HG03095 (cell line): ENCODE data around the gene STARD10.
"Not testable (repeated sequence)": the region's sequence is repeated elsewhere in the genome, so short reads cannot be mapped to it uniquely, and the experiment has no call there.

Experiments
- ATAC-seq: cut with Tn5 transposase; IDR thresholded peaks from one replicate; pipeline ENCODE4 v1.9.1; 2021; ENCODE audit warnings: moderate library complexity; ENCODE audit not compliant: unreplicated experiment

Gene STARD10, protein sequence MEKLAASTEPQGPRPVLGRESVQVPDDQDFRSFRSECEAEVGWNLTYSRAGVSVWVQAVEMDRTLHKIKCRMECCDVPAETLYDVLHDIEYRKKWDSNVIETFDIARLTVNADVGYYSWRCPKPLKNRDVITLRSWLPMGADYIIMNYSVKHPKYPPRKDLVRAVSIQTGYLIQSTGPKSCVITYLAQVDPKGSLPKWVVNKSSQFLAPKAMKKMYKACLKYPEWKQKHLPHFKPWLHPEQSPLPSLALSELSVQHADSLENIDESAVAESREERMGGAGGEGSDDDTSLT

DNA sequence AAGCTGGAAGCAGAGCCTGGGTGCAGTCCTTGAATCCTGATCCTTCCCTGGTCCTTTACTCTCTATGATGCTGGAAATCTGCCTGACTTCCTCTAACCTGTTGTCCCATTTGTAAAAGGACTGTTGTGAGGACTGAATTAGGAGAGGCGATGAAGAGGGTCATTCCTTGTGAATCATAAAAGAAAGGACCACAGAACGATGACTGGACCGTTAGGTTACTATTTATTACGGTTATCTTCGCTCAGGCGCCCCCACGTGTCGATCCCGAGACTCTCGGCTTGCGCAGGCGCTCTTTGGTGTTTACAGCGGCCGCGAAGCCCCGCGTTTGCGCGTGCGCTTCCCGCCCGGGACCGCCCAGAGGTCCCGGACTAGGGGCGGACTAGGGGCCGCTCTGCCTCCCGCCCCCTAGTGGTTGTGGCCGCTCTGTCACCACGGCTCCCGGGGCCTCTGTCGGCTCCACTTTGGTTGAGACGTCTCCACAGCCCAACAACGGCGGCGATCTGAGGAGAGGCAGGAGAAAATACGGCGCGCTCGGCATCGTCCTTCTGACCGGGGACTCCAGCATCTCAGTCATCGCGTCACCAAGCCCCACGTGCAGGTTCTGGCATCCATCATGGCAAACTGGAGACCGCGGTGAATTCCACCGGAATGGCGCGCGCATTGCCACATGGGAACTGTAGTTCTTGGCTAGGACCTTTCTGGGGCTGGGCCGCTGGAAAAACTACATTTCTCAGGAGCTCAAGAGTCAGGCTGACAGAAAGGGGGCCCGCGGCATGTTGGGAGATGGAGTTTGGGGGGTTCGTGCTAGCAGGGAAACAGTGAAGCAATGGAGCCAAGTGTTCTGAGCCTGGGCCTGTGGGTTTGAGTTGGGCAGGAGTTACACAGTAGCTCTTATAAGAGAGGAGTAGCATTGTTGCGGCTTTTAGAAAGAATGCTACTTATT lies at the start of gene STARD10:
Gene STARD10 (minus strand): TSS at position 623 of the 943 bp plus-strand sequence. CDS start 12,866 bp downstream, outside the sequence.
- ATAC-seq: peak; percentile 77

DNA sequence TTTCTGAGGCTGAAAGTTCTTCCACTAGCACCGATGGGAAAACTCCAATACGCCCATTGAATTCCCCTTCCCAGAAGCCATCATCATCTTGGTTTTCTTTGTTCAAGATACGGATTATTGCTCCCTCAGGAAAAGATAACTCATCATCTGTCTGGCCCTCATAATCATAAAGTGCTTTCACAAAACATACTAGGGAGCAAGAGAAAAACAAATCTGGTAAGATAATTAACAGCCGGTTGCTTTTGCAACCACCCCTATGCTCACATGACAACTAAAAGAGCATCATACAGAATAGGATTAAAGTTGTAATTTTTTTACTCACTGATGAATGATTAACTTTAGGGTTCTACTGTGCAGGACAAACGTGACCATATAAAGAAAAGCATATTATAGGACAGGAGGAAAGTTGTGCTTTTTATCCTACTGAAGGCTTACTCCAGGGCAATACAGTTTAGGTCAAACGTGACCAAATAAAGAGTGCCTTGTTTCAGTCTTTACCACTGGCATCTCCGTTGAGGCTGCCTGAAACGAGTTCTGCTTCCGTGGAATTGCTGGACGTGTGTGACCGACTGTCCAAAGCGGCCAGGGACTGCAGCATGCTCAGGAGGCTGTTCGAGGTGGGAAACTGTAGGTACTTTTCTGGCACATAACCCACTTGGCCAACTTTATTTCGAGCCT lies 48.9 kb upstream of the STARD10 start:
- ATAC-seq: no peak

DNA sequence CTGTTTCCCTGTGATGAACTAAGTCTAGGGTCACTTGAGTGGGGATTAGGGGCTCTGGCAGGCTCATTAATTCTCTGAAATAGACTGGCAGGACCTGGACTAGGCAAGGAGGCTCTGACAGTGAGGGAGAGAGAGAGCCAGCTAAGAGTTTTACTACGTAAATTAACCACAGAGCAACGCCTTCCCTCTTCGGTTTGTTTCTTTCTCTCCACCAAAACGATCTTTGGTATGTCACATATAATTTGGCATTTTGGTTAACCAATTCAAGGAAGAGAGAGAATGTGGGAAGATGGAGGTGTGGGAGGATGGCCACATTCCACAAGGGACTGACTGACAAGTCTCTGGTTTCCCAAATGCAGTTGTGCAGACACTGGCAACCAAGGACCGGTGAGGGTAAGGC lies 48.3 kb upstream of the STARD10 start:
- no peak for ATAC-seq

DNA sequence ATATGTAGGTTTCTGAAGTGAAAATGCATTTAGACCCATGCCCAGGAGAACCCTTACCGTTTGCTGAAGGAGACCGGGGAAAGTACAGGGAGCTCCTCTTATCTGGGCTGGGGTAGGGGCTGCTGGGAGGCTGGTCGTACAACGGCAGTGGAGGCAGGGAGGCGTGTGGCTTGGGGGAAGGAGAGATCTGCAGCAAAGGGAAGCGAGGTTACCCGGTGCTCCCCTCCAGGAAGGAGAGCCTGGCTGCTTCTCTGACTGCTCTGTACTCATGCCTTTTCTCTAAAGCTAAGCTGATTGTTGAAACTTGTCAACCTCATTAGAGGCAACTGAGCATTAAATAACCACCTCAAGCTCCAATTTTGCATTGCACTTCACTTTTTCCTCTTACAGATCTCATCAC lies 47.5 kb upstream of the STARD10 start:
- ATAC-seq: no peak

DNA sequence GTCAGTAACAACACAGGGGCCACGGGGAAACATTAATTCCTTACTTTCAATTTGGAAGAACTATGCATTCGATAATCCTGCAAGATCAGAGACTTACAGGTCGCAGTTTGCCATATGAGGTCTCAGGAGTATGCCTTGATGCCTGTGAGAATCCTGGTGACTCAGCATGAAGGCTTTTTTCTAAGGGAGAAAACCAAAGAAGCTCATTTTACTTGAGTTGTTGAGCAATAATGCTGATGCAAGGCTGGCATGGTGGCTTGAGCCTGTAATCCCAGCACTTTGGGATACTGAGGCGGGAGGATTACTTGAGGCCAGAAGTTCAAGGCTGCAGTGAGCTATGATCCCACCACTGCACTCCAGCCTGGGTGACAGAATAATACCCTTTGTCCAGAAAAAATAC lies 46.9 kb upstream of the STARD10 start:
- ATAC-seq: no peak

DNA sequence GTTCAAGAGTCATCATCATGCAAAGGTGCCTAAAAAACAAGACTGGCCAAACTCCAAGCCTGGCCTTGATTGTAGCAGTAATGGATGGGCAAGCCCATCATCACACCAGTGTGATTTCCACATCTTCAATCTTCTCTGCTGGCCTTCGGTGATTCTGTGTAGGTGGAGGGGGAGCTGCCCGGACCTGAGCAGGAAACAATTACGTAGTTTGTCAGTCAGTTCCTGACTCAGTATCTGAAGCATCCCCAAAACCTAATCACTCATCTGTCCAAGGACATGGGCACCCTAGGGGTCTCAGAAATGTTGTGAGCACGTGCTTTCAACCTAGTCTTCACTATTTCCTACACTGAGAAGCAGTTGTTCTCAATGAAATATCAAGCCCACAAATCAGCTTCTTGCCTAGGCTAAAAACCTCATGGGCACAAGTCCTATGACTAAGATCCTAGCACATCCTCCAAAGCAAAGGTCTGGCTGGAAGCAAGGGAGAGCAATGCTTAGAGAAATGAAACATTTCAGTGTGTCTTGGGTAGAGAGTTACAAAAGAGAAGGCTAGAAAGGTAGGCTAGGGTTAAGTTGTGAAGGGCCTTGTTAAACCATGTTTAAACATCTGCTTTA lies 45.0 kb upstream of the STARD10 start:
- ATAC-seq: no peak

DNA sequence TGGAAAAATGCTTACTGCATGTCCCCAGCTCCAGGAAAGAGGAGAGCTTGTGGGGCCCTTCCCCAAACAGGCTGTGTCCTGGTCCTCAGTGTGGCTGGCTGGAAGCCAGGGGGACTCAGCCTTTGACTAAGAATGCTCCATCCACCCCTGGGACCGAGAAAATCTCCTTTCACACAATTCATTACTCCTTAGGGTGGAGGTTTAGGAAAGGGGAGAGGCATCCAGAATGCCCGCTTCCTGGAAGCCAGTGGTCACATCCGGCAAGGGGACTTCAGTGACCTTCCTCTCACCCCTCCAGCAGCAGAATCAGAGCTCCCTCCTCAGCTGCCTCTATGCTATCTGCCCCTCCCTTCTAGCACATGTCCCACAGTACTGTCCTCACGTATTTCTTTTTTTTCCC lies 42.3 kb upstream of the STARD10 start:
- no peak for ATAC-seq

DNA sequence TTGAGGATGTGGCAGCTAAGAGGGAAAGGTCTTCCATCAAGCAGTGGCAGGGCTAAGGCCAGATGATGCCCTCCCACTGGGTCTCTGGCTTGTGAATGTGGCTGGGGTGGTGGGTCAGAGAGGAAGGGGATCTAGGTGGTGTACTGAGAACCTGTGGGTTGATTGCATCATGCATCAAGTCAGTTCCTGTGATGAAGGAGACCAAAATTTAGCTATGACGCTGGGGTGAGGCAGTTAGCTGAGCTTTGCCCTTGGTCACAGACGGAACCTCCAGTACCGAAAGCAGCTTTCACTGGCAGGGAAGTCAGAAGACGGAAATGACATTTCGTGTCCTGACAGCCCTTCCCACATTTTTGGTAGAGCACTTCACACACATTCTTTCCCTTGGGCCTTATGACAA lies 41.1 kb upstream of the STARD10 start:
- no peak for ATAC-seq

DNA sequence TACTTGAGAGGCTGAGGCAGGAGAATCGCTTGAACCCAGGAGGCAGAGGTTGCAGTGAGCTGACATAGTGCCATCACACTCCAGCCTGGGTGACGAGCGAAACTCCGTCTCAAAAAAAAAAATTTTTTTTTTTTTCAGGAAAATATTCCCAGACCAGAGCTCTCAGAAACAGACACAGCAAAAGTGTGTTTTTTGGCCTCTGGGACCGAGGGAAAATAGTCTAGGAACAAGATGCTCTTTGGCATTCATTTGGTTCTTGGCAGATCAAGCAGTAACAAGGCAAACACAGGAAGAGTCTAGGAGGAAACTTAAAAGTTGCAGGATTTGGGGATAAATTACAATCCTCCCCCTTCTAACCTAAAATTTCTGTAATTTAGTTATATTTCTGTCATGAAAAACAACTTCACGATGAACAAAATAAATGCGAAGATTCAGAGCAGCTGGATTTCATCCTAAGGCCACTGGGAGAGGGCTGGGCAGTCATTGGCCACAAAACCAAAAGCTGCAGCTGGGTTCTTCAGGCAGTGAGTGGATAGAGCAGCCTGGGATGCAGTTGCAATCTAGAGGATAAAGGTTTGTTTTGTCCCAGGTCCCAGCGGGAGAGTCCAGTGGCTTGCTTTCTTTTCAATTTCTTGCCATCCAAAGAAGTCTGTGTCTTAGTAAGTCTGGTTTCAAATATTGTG lies 40.1 kb upstream of the STARD10 start:
- no peak for ATAC-seq

DNA sequence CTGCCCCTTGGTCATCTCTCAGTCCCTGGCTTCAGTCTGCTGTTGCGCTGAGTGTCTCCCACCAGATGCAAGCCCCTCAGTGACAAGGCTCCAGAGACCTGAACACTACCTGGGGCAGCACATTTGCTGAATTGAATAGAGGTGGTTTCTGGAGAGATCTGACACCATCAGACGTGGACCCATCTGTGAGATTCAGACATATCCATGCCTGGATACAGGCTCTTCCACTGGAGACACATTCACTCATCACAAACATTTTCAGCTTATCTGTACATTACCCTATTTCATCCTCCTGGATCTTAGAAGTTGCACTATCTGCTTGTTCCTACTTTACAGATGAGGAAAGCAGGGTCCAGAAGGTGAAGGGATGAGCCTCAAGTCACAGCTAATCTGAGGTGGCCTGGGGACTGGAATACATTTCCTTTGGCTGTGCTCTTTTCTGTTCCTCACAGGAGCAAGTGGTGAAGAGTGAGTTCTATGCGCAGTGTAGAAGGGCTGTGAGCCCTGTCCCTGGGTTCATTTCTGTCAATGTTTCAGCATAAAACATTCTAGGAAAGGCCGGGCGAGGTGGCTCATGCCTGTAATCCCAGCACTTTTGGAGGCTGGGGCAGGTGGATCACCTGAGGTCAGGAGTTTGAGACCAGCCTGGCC lies 39.4 kb upstream of the STARD10 start:
- ATAC-seq: no peak

DNA sequence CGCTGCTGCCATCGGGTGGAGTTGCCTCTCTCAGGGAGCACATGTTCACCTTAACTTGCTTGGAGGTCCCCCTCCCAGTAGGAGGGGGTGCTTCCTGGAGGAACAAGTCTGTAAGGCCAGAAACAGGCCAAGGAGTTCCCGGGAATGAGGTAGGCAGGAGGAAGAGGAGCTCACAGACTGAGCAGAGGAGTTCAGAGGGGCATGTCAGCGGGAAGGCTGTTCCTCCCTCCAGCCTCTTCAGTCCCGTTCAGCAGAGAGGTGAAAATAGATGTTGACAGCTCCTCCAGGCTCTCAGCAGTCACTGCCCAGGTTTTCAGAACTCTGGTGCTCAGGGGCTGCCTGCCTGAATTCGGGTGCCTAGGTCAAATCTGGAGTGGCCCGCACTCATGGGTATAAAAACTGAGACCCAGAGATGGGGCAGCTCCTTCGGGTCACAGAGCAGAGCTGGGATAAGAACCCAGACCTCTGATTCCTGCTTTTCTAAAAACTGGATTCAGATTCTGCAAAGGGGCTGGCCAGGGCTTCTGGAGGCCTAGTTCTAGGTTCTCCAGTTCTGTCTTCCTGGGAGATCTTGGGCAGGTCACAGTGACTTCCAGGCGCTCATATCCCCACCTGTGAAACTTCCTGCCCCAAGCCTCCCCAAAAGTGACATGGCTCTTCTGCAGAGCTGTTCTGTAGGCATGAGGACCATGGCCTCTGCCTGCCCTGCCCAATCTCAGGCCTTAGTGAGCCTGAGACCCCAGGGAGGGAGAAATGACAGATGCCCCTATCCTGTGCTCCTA lies 38.6 kb upstream of the STARD10 start:
- no peak for ATAC-seq

DNA sequence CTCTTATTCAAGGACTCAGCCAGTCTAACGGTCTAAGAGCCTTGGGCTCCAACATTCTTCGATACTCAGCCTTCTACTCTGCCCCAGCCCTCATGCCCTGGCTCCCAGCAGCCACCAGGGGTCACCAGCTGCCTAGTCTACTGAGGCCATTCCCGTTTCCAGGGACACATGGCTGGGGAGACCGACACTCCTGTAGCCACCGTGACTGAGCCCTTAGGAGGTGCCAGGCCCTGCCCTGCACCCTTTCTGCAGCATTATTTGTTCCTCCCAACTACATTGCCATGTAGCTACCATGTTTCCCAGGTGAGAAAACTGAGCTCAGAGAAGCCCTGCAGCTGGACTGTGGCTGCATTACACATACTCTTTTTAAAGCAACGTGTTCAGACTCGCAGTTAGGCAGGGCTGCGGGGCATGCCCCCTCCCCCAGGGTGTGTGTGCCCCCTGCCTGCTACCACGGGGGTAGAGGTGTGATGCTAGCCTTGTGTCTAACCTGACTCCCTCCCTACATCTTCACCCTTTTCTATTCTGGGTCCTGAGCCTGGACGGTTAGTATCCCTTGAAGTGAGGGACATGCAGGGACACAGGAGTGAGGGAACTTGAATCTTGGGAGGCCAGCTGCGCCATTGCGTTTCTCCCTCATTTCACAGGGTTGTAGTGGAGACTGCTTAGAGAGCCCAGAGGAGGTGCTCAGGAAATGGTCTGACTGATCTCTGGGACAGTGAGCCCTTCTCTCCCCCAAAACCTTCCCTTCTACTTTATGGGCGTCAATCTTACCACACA lies 37.9 kb upstream of the STARD10 start:
- ATAC-seq: no peak

DNA sequence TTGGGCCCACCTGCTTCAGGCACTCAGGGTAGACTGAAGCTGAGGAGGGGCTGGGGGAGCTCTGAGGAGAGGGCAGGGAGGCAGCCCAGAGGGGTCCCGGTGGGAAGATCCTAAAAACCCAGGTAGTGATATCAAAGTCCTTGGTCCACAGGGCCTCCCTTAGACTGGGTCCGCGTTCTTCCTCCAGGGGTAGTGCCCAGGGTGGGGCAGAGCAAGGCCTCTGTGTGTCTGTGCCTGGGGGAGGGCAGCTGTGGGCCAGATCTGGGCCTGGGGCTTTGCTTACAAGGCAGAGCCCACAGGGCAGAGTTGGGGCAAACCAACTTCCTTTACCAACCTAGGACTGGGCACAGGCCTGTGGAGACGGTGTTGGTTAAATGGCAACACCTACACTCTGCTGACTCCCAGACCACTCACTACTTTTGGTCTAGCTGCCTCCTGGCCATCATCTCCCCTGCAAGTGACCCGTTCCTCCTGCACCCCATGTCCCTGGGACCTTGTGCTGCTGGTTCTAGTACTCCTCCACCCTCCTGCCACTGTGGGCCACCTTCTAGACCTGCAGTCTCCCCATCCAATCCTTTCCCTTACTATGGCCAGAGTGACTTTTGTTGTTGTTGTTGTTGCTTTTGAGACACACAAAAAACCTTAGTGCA lies 36.2 kb upstream of the STARD10 start:
- ATAC-seq: no peak

DNA sequence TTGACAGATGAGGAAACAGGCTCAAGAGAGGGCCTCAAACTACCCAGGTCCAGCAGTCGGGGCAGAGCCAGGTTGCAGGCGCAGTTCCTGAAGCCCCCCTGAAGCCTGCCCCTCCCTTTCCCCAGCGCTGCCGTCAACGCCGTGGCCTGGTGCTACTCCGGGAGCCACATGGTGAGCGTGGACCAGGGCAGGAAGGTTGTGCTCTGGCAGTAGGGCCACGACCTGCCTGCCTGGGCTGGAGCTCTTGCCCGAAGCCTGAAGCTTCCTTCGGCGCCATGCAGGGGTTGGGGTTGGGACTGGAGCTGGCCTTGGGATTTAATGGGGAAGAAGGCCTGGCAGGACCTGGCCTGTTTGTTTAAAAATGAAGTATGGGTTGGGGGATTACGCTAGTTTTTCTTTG lies 35.3 kb upstream of the STARD10 start:
- no peak for ATAC-seq

DNA sequence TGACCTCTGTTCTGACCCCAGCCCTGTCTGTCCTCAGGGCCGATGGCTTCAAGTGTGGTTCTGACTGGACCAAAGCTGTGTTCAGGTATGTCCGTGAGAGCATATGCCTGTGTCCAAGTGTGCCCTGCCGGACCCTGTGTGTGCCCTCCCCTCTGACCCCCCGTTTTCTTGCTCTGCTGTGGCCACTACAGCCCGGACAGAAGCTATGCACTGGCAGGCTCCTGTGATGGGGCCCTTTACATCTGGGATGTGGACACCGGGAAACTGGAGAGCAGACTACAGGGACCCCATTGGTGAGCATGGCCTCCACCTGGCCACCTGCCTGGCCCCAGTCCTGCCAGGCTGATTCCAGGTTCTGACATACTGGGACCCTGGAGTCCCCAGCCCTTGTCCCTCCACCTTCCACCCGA lies 34.9 kb upstream of the STARD10 start:
- ATAC-seq: no peak

DNA sequence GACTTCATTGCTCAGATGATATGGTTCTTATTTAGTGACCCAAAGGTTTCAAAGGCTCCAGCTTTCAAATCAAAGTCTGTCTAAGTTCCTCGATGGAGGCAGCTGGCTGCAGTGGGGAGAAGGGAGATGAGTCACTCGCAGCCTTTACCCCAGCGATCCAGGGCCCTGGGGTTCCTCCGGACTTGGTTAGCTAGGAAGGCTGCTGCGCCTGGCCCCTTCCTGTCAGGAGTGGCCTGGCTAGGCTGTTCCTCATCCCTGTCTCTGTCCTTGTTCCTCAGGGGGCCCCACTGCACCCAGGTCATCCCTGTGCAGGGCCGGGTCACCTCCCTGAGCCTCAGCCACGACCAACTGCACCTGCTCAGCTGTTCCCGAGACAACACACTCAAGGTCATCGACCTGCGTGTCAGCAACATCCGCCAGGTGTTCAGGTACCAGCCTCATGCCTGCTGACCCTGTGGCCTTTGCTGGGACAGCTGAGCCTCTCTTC lies 34.3 kb upstream of the STARD10 start:
- ATAC-seq: no peak

DNA sequence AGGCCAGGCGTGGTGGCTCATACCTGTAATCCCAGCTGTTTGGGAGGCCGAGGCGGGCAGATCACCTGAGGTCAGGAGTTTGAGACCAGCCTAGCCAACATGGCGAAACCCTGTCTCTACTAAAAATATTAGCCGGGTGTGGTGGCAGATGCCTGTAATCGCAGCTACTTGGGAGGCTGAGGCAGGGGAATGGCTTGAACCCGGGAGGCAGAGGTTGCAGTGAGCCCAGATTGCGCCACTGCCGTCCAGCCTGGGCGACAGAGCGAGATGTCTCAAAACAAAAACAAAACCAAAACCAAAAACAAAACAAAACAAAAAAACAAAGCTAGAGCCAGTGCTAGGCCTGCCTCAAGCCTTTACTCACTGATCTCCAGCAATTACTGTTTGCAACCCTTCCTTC lies 33.8 kb upstream of the STARD10 start:
- ATAC-seq: not testable (repeated sequence)

DNA sequence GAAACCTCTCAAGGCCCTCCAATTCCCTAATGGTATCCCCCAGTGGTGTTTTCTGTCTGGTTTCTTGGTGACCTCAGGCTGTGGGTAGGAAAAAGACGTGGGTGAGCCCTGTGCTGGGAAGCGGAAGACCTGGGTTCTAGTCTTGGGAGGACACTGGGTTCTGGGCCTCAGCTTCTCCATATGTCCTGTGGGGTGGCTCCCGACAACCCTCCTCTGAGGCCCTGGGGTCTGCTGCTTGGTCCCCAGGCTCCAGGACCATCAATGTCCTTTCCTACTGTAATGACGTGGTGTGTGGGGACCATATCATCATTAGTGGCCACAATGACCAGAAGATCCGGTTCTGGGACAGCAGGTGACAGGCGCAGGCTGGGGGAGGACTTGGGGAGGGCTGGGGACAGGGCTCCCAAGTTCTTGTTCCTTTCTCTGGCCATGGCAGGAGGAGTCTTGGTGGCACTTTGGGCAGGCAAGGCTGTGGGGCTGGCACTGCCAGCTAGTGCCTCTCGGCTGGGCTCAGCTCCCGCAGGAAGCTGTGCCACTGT lies 33.2 kb upstream of the STARD10 start:
- no peak for ATAC-seq
